Fibroblast of pulmonary artery (primary cell): ENCODE measurements around the gene RTN4RL2.

Experiments
- DNase-seq: peaks from one replicate; pipeline ENCODE4 v3.0.0-alpha.2; 2010; ENCODE audit warnings: low read depth
- H3K4me3 ChIP-seq: replicated peaks from 2 replicates; pipeline ENCODE4 v1.5.1; 2011; ENCODE audit warnings: low read depth, mild to moderate bottlenecking, control low read depth, low read length, moderate library complexity
- CTCF ChIP-seq: IDR thresholded peaks from 2 replicates; pipeline ENCODE4 v1.5.1; 2011; ENCODE audit warnings: mild to moderate bottlenecking, control low read depth, low read length, inconsistent platforms; ENCODE audit errors: missing control alignments

Gene RTN4RL2

GRCh38 chr11:57458060-57458409, 2.3 kb upstream of the RTN4RL2 start:
- DNase-seq, result no peak
- no peak for TF ChIP-seq CTCF
- H3K4me3 ChIP-seq, result no peak overlapping the region

- DNase-seq, result no peak
- peak overlapping the region; percentile 27 for H3K4me3 ChIP-seq
- TF ChIP-seq CTCF, result peak; percentile 68
Measured at GRCh38 chr11:57458410-57459163, 1.7 kb upstream of the RTN4RL2 start.

GRCh38 chr11:57459164-57460021, 935 bp upstream of the RTN4RL2 start:
- no peak for DNase-seq
- TF ChIP-seq CTCF, result no peak
- peak overlapping the region; percentile 44 for H3K4me3 ChIP-seq

- TF ChIP-seq CTCF, result no peak
- no peak for DNase-seq
- H3K4me3 ChIP-seq, result peak overlapping the region; percentile 42
Measured at GRCh38 chr11:57460758-57461749, 726 bp downstream of the RTN4RL2 start.

- no peak for DNase-seq
- no peak overlapping the region for H3K4me3 ChIP-seq
- TF ChIP-seq CTCF, result no peak
Measured at GRCh38 chr11:57461841-57462489, 1.6 kb downstream of the RTN4RL2 start.

- DNase-seq, result no peak
- H3K4me3 ChIP-seq, result no peak overlapping the region
- no peak for TF ChIP-seq CTCF
Measured at GRCh38 chr11:57462597-57462996, 2.3 kb downstream of the RTN4RL2 start.
